Coronary artery (tissue), 2 donors: Measurements from ENCODE around the gene ASB4.
A peak's percentile ranks its signal among the peaks of the same experiment; 100 is the strongest.

Experiments used
- DNase-seq: peaks from one replicate; pipeline ENCODE4 v3.0.0-alpha.2; 2017; ENCODE audit warnings: low spot score
- H3K27ac ChIP-seq, 2 donors: fragments of 200-600 bp; sonication (generic); one replicate each; pipeline ENCODE4 v1.5.1; 2016 to 2019
- H3K4me3 ChIP-seq: fragments of 200-600 bp; sonication (generic); 2 replicates; pipeline ENCODE4 v1.5.1; 2016; ENCODE audit warnings: mild to moderate bottlenecking, moderate library complexity
- TF ChIP-seq, protein P1 (sequence below): fragments of 200-600 bp; sonication (generic); IDR thresholded peaks from one replicate; pipeline ENCODE4 v1.5.1; 2019; ENCODE audit warnings: antibody characterized with exemption

The ASB4 gene

DNA sequence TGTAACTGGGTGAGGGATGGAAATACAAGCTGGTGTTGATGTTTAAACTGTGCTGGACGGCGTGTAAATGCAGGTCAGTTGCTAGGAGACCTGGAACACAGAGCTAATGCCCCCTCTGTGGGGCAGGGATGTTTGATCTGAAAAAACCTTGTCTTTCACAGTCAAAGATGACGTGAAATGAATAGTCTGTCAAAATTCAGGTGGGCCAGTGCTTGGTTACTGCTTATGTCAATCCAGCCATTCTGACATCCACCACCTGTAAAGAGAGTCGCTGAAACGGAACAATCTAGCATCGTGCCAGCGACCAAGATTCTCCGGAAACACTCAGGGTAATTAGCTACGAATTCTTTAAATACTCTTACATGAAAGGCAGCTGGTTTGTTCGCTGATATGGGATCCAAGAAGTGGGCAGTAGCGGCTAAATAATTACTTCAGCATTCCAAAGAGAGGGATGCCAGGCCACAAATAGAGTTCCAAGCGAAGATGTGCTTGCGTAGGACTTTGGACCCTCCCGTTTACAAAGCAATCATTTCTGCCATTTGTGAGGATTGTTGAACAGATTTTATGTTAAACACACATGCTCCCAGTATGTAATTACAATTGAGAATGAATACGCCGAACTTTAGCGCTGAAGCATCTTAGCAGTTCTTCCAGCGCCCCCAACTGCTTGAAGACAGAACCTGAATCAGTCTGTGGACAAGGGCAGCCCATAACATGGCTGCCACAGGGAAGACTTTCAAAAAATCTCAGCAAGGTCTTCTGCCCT, 7.3 kb upstream of the ASB4 start:
- TF ChIP-seq, protein P1, sequence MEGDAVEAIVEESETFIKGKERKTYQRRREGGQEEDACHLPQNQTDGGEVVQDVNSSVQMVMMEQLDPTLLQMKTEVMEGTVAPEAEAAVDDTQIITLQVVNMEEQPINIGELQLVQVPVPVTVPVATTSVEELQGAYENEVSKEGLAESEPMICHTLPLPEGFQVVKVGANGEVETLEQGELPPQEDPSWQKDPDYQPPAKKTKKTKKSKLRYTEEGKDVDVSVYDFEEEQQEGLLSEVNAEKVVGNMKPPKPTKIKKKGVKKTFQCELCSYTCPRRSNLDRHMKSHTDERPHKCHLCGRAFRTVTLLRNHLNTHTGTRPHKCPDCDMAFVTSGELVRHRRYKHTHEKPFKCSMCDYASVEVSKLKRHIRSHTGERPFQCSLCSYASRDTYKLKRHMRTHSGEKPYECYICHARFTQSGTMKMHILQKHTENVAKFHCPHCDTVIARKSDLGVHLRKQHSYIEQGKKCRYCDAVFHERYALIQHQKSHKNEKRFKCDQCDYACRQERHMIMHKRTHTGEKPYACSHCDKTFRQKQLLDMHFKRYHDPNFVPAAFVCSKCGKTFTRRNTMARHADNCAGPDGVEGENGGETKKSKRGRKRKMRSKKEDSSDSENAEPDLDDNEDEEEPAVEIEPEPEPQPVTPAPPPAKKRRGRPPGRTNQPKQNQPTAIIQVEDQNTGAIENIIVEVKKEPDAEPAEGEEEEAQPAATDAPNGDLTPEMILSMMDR = peak; percentile 13
- DNase-seq = no peak
- Histone ChIP-seq H3K4me3 (peak overlapping the region; percentile 53), H3K27ac (no peak overlapping the region)

GRCh38 chr7:95479992-95480624, 5.6 kb upstream of the ASB4 start:
- TF ChIP-seq, protein P1 = no peak
- Histone ChIP-seq H3K27ac (no peak overlapping the region), H3K4me3 (no peak overlapping the region)
- DNase-seq = no peak

DNA sequence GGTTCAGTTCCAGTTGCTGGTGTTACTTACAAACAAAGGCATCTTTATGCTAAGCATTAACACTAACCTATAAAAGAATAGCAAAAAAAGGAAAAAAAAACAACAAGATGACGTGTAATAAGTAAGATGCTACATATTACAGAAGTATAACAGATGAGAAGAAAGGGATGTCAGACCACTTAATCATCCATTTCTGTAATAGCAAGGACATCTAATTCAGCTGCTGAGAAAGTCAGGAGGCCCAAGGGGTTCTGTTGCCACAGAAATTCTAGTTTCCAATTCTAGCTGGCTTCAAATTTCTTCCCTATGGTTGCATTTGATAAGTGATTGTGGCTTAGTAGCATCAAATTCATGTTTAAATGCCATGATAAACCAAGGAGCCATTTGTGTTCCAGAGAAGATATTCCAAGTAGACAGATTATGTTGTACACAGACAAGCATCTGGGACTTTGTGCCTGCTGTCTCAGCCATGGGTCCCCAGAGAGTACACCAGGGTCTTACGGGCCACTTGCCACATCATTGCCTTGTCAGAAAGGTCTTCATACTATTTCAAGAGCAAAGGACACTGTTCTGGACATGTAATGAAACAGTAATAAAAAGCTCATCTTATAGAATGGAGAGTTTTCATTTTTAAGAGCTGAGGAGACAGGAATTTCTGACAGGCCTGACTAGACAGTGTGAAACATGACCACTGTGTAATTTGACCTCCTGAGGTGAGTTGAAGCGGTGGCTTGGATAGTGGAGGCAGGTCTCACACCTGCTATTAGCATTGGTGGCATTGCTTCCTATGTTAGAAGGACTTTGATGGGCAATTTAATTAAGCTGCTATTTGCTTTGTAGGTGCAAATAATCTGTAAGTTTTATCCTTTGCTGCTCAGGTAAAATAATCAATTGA, 4.2 kb upstream of the ASB4 start:
- Histone ChIP-seq H3K4me3 (no peak overlapping the region), H3K27ac (no peak overlapping the region)
- TF ChIP-seq, protein P1 = no peak
- DNase-seq = no peak

GRCh38 chr7:95482424-95482823, 3.3 kb upstream of the ASB4 start:
- no peak for DNase-seq
- H3K4me3 ChIP-seq = no peak overlapping the region
- TF ChIP-seq, protein P1 = no peak
- H3K27ac ChIP-seq = no peak overlapping the region

DNA sequence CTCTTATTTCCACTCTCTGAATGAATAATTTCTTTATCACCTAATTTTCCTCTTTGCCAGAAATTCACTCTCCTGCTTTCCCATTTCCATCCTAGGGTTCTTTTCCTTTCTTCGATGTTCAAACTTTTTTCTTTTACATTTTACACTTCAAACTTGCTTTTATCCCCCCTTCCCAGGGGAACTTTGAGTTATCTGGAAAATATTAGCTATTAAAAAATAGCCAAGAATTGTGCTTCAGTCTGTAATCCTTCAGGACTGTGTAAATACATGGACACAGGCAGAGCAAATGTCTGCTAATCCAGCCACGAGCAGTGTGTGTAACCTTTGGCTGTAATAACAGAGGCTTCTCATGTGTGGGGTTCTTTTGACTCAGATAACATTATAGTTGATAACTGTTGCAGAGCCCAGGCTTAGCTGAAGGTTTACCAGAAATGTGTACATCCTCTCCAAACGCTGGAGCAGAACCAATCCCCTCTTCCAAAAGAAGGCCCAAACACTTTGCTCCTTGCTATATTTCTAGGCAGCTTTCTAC, 4.6 kb downstream of the ASB4 start:
- no peak overlapping the region for H3K4me3 ChIP-seq
- TF ChIP-seq, protein P1 = no peak
- no peak for DNase-seq
- H3K27ac ChIP-seq = no peak overlapping the region

GRCh38 chr7:95491201-95491600, 5.5 kb downstream of the ASB4 start:
- no peak overlapping the region for H3K4me3 ChIP-seq
- no peak for DNase-seq
- H3K27ac ChIP-seq = no peak overlapping the region
- TF ChIP-seq, protein P1 = no peak
